HepG2 (cell line): ENCODE data around the gene CAMTA2. TPM values are rescaled to one million over a fixed set of nuclear protein-coding genes. Genes with fewer than 3 reads are reported as not detected.

Experiments
- ATF7-NPFF ChIP-seq: sonication (generic); formaldehyde crosslinking; IDR thresholded peaks from 2 replicates; pipeline ENCODE4 v1.8.1; 2023; ENCODE audit warnings: mild to moderate bottlenecking, low read depth, missing genetic modification reagents, moderate library complexity
- CBX5 ChIP-seq: sonication (generic); formaldehyde crosslinking; IDR thresholded peaks from 2 replicates; pipeline ENCODE4 v1.4.0; 2020; ENCODE audit warnings: missing genetic modification reagents, borderline replicate concordance
- DNMT1 ChIP-seq: sonication (generic); formaldehyde crosslinking; IDR thresholded peaks from 2 replicates; pipeline ENCODE4 v1.5.1; 2020; ENCODE audit warnings: mild to moderate bottlenecking, missing genetic modification reagents
- ETV5 ChIP-seq: IDR thresholded peaks from 2 replicates; pipeline ENCODE4 v1.6.1; 2018; ENCODE audit warnings: missing biosample characterization, missing genetic modification reagents, inconsistent platforms, borderline replicate concordance
- IKZF4 ChIP-seq: sonication (generic); formaldehyde crosslinking; IDR thresholded peaks from 2 replicates; pipeline ENCODE4 v1.5.1; 2020; ENCODE audit warnings: borderline replicate concordance, mild to moderate bottlenecking, low read depth, missing genetic modification reagents; ENCODE audit errors: not compliant biosample characterization
- ISX ChIP-seq: sonication (generic); formaldehyde crosslinking; conservative IDR thresholded peaks from 2 replicates; pipeline ENCODE4 v1.5.0; 2020; ENCODE audit warnings: missing genetic modification reagents
- KLF16 ChIP-seq, 2 experiments: sonication (generic) in 1 of 2; formaldehyde crosslinking in 1 of 2; IDR thresholded peaks; 2 replicates each; pipeline versions ENCODE4 v1.6.1 to v1.8.0; 2016 to 2023; ENCODE audit warnings: missing genetic modification reagents in 2 of 2, missing compliant biosample characterization in 1 of 2
- MAF1 ChIP-seq: sonication (generic); formaldehyde crosslinking; IDR thresholded peaks from 2 replicates; pipeline ENCODE4 v1.5.0; 2020; ENCODE audit warnings: missing genetic modification reagents, borderline replicate concordance
- MATR3 ChIP-seq: sonication (generic); formaldehyde crosslinking; IDR thresholded peaks from 2 replicates; pipeline ENCODE4 v1.4.0; 2020; ENCODE audit warnings: missing genetic modification reagents
- POLR2AphosphoS5 ChIP-seq: IDR thresholded peaks from 2 replicates; pipeline ENCODE4 v1.6.1; 2012; ENCODE audit warnings: low read depth, low read length
- RBM22 ChIP-seq: fragments of 200-400 bp; formaldehyde crosslinking; optimal IDR thresholded peaks from 2 replicates; pipeline ENCODE3; 2017; ENCODE audit warnings: mild to moderate bottlenecking, low read length, moderate library complexity
- TOPORS ChIP-seq: sonication (generic); formaldehyde crosslinking; IDR thresholded peaks from 2 replicates; pipeline ENCODE4 v1.8.0; 2023; ENCODE audit warnings: mild to moderate bottlenecking, missing genetic modification reagents
- ZBTB42 ChIP-seq: sonication (generic); formaldehyde crosslinking; IDR thresholded peaks from 2 replicates; pipeline ENCODE4 v1.5.0; 2020; ENCODE audit warnings: mild to moderate bottlenecking, missing genetic modification reagents
- ZFAT ChIP-seq: sonication (generic); formaldehyde crosslinking; conservative IDR thresholded peaks from 2 replicates; pipeline ENCODE4 v1.8.1; 2023; ENCODE audit warnings: missing genetic modification reagents, inconsistent platforms
- ZFY ChIP-seq: sonication (generic); formaldehyde crosslinking; IDR thresholded peaks from 2 replicates; pipeline ENCODE4 v1.4.0; 2020; ENCODE audit warnings: missing genetic modification reagents
- ZMYM2 ChIP-seq: sonication (generic); formaldehyde crosslinking; IDR thresholded peaks from 2 replicates; pipeline ENCODE4 v1.8.0; 2022; ENCODE audit warnings: mild to moderate bottlenecking, missing genetic modification reagents
- ZNF138 ChIP-seq: sonication (generic); formaldehyde crosslinking; IDR thresholded peaks from 2 replicates; pipeline ENCODE4 v1.5.0; 2020; ENCODE audit warnings: mild to moderate bottlenecking, low read depth, missing genetic modification reagents
- ZNF280B ChIP-seq: sonication (generic); formaldehyde crosslinking; IDR thresholded peaks from 2 replicates; pipeline ENCODE4 v1.5.0; 2020; ENCODE audit warnings: missing genetic modification reagents, mild to moderate bottlenecking, borderline replicate concordance
- ZNF430 ChIP-seq: sonication (generic); formaldehyde crosslinking; IDR thresholded peaks from 2 replicates; pipeline ENCODE4 v1.9.0; 2021; ENCODE audit warnings: mild to moderate bottlenecking, missing genetic modification reagents
- ZNF431 ChIP-seq: sonication (generic); formaldehyde crosslinking; IDR thresholded peaks from 2 replicates; pipeline ENCODE4 v1.9.0; 2022; ENCODE audit warnings: missing genetic modification reagents, low read depth, mild to moderate bottlenecking, borderline replicate concordance
- ZNF652 ChIP-seq: IDR thresholded peaks from 2 replicates; pipeline ENCODE4 v1.6.1; 2016; ENCODE audit warnings: low read depth, borderline replicate concordance
- ZNF7 ChIP-seq: IDR thresholded peaks from 2 replicates; pipeline ENCODE4 v1.6.1; 2016; ENCODE audit warnings: missing biosample characterization, missing genetic modification reagents
- ZNF891 ChIP-seq: sonication (generic); formaldehyde crosslinking; IDR thresholded peaks from 2 replicates; pipeline ENCODE4 v1.5.0; 2020; ENCODE audit warnings: mild to moderate bottlenecking, missing genetic modification reagents
- polyA plus RNA-seq, 8 experiments: library from polyadenylated mRNA; depleted of rRNA in 3 of 8; stranded (reverse) in 7 of 8; unstranded in 1 of 8; fragments of >200 nt; fragmentation: Illumina TruSeq in 4 of 8; extraction: Trizol in 4 of 8; gene quantifications; 2 replicates each; pipeline versions ENCODE4 v1.2.1 to v1.2.3, GENCODE V29; 2011 to 2016; ENCODE audit warnings: low read depth in 4 of 8, missing spikeins in 1 of 8, mixed read lengths in 1 of 8; ENCODE audit not compliant: insufficient read depth in 1 of 8
- total RNA-seq, 5 experiments: library from RNA; depleted of rRNA; stranded (reverse); fragments of >200 nt; fragmentation: Illumina TruSeq; extraction: Trizol; gene quantifications; 2 replicates each; pipeline ENCODE4 v1.2.3, GENCODE V29; 2016; ENCODE audit warnings: low read depth in 1 of 5
- TF ChIP-seq, protein P1 (sequence below): fragments of 450-650 bp; IDR thresholded peaks from 2 replicates; pipeline ENCODE4 v1.6.1; 2016
- TF ChIP-seq, protein P2 (sequence below): sonication (generic); formaldehyde crosslinking; IDR thresholded peaks from 2 replicates; pipeline ENCODE4 v1.9.0; 2021; ENCODE audit warnings: missing genetic modification reagents, mild to moderate bottlenecking, borderline replicate concordance

CAMTA2 gene
- total and polyA plus RNA-seq, 2 of the 13 experiments (the other 11 are each of a cell fraction or from before 2014, with no cell fraction given) = 4.1 to 7.1 TPM

GRCh38 chr17:4947411-4948165 is 39.9 kb downstream of the CAMTA2 start (continued):
- TF ChIP-seq, protein P1, sequence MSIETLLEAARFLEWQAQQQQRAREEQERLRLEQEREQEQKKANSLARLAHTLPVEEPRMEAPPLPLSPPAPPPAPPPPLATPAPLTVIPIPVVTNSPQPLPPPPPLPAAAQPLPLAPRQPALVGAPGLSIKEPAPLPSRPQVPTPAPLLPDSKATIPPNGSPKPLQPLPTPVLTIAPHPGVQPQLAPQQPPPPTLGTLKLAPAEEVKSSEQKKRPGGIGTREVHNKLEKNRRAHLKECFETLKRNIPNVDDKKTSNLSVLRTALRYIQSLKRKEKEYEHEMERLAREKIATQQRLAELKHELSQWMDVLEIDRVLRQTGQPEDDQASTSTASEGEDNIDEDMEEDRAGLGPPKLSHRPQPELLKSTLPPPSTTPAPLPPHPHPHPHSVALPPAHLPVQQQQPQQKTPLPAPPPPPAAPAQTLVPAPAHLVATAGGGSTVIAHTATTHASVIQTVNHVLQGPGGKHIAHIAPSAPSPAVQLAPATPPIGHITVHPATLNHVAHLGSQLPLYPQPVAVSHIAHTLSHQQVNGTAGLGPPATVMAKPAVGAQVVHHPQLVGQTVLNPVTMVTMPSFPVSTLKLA = no peak
- peak; percentile 55; the same call in 1 of the 2 replicates for TF ChIP-seq POLR2AphosphoS5
- no peak for TF ChIP-seq CBX5 (CRISPR knock-in tag)
- no peak for TF ChIP-seq TOPORS
- peak; percentile 81 for TF ChIP-seq IKZF4 (CRISPR knock-in tag)
- TF ChIP-seq ZNF7 (CRISPR knock-in tag) = no peak
- no peak for TF ChIP-seq MATR3 (CRISPR knock-in tag)
- no peak for TF ChIP-seq ZMYM2 (CRISPR knock-in tag)
- TF ChIP-seq ZBTB42 (CRISPR knock-in tag) = 0 out of 2 replicates have a peak, but pooled peaks have one; percentile 36
- TF ChIP-seq DNMT1 (CRISPR knock-in tag) = no peak
- TF ChIP-seq ZNF280B = 0 out of 2 replicates have a peak, but pooled peaks have one; percentile 30
- TF ChIP-seq ZNF430 (CRISPR knock-in tag) = peak; percentile 50
- TF ChIP-seq MAF1 = no peak
- peak; percentile 22; the same call in 1 of the 2 replicates for TF ChIP-seq ATF7-NPFF (CRISPR knock-in tag)
- TF ChIP-seq KLF16 (CRISPR knock-in tag; IDR thresholded peaks at IDR 0.05) = peak in 1 of 2 experiments; percentile 71; a peak in 2 of 4 replicates
- peak; percentile 21; the same call in 1 of the 2 replicates for TF ChIP-seq ETV5
- TF ChIP-seq ZFAT (CRISPR knock-in tag) = no peak
- no peak for TF ChIP-seq ZNF652 (CRISPR knock-in tag)
- TF ChIP-seq ISX (CRISPR knock-in tag) = no peak
- TF ChIP-seq ZNF431 (CRISPR knock-in tag) = no peak
- TF ChIP-seq, protein P2, sequence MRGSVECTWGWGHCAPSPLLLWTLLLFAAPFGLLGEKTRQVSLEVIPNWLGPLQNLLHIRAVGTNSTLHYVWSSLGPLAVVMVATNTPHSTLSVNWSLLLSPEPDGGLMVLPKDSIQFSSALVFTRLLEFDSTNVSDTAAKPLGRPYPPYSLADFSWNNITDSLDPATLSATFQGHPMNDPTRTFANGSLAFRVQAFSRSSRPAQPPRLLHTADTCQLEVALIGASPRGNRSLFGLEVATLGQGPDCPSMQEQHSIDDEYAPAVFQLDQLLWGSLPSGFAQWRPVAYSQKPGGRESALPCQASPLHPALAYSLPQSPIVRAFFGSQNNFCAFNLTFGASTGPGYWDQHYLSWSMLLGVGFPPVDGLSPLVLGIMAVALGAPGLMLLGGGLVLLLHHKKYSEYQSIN (CRISPR knock-in tag) = no peak
- no peak for TF ChIP-seq RBM22
- TF ChIP-seq ZNF891 (CRISPR knock-in tag) = no peak
- TF ChIP-seq ZFY (CRISPR knock-in tag) = peak; percentile 68
- peak; percentile 24; the same call in 1 of the 2 replicates for TF ChIP-seq ZNF138 (CRISPR knock-in tag)
